IMR-90 (cell line): ENCODE data around the gene RUNX2. TPM values are rescaled to one million over a fixed set of nuclear protein-coding genes. Genes with fewer than 3 reads are reported as not detected.

Experiments
- ATAC-seq: fragments of 200-7000 bp; cut with Tn5 transposase; 2 replicates; pipeline ENCODE4 v1.9.1; 2020; ENCODE audit warnings: low read depth, mild to moderate bottlenecking, moderate library complexity
- BruUV-seq: library from RNA; stranded (reverse); fragments of 400-500 nt; replicated peaks from 2 replicates; lab custom pipeline; 2021; lab: Mats Ljungman, UMichigan
- CTCF ChIA-PET: fragments of 300-600 bp; formaldehyde crosslinking; extraction: SDS; loops from one replicate; lab custom pipeline; 2021; ENCODE audit warnings: antibody characterized with exemption; lab: Yijun Ruan, JAX
- POLR2A ChIA-PET: fragments of 300-600 bp; sonication (Branson Sonifier 250); formaldehyde crosslinking; loops from one replicate; lab custom pipeline; 2022; ENCODE audit warnings: antibody characterized with exemption; ENCODE audit not compliant: unreplicated experiment; lab: Charles Lee
- DNase-seq: peaks from one replicate; pipeline ENCODE4 v3.0.0; 2013
- H2AFZ ChIP-seq: replicated peaks from 2 replicates; pipeline ENCODE3; 2013; ENCODE audit warnings: low read length, mild to moderate bottlenecking; ENCODE audit not compliant: poor library complexity
- H2AK5ac ChIP-seq: 2 replicates; pipeline ENCODE4 v1.6.1; 2013; ENCODE audit warnings: low read depth, low read length, inconsistent platforms
- H2AK9ac ChIP-seq: replicated peaks from 2 replicates; pipeline ENCODE3; 2013; ENCODE audit warnings: mild to moderate bottlenecking, low read depth, low read length, moderate library complexity; ENCODE audit not compliant: poor library complexity
- H2BK120ac ChIP-seq: 2 replicates; pipeline ENCODE4 v1.6.1; 2013; ENCODE audit warnings: low read depth, low read length, inconsistent platforms
- H2BK15ac ChIP-seq: 3 replicates; pipeline ENCODE4 v1.6.1; 2013; ENCODE audit warnings: low read depth, low read length, inconsistent platforms
- H2BK20ac ChIP-seq: 2 replicates; pipeline ENCODE4 v1.6.1; 2013; ENCODE audit warnings: low read depth, mild to moderate bottlenecking, inconsistent platforms, low read length, moderate library complexity
- H2BK5ac ChIP-seq: 2 replicates; pipeline ENCODE4 v1.6.1; 2013; ENCODE audit warnings: mild to moderate bottlenecking, low read depth, low read length, inconsistent platforms; ENCODE audit not compliant: poor library complexity, severe bottlenecking
- H3K14ac ChIP-seq: replicated peaks from 2 replicates; pipeline ENCODE4 v1.6.1; 2013; ENCODE audit warnings: low read depth, low read length, inconsistent platforms
- H3K18ac ChIP-seq: 2 replicates; pipeline ENCODE4 v1.6.1; 2013; ENCODE audit warnings: low read depth, low read length, control low read depth
- H3K23ac ChIP-seq: 2 replicates; pipeline ENCODE4 v1.6.1; 2013; ENCODE audit warnings: low read depth, low read length, inconsistent platforms
- H3K27ac ChIP-seq: 2 replicates; pipeline ENCODE4 v1.5.1; 2013; ENCODE audit warnings: mild to moderate bottlenecking, control low read depth, low read length; ENCODE audit not compliant: insufficient read depth
- H3K27me3 ChIP-seq: 2 replicates; pipeline ENCODE4 v1.6.1; 2013; ENCODE audit warnings: low read length; ENCODE audit not compliant: control insufficient read depth, insufficient read depth
- H3K36me3 ChIP-seq: 2 replicates; pipeline ENCODE4 v1.6.1; 2013; ENCODE audit warnings: low read length, mixed read lengths; ENCODE audit not compliant: control insufficient read depth, insufficient read depth
- H3K4ac ChIP-seq: 2 replicates; pipeline ENCODE4 v1.6.1; 2013; ENCODE audit warnings: low read depth, low read length, inconsistent platforms
- H3K4me1 ChIP-seq: 2 replicates; pipeline ENCODE4 v1.6.1; 2013; ENCODE audit warnings: low read length, mixed read lengths; ENCODE audit not compliant: control insufficient read depth, insufficient read depth
- H3K4me2 ChIP-seq: 2 replicates; pipeline ENCODE4 v1.6.1; 2013; ENCODE audit warnings: low read depth, mild to moderate bottlenecking, control low read depth, low read length, moderate library complexity
- H3K4me3 ChIP-seq: 2 replicates; pipeline ENCODE4 v1.5.1; 2013; ENCODE audit warnings: low read depth, mild to moderate bottlenecking, control low read depth, low read length, moderate library complexity; ENCODE audit not compliant: insufficient read depth
- H3K56ac ChIP-seq: 2 replicates; pipeline ENCODE4 v1.6.1; 2013; ENCODE audit warnings: low read length, inconsistent platforms; ENCODE audit not compliant: insufficient read depth; ENCODE audit errors: extremely low read depth
- H3K79me1 ChIP-seq, 2 experiments: 2 replicates each; pipeline ENCODE4 v1.6.1; 2013; ENCODE audit warnings: low read length in 2 of 2, inconsistent platforms in 1 of 2, low read depth in 1 of 2
- H3K9ac ChIP-seq: 2 replicates; pipeline ENCODE4 v1.6.1; 2013; ENCODE audit warnings: low read depth, low read length, control low read depth
- H3K9me1 ChIP-seq: 2 replicates; pipeline ENCODE4 v1.6.1; 2013; ENCODE audit warnings: low read length, inconsistent platforms; ENCODE audit not compliant: insufficient read depth
- H3K9me3 ChIP-seq: 2 replicates; pipeline ENCODE4 v1.6.1; 2013; ENCODE audit warnings: low read length; ENCODE audit not compliant: control insufficient read depth, insufficient read depth
- H4K20me1 ChIP-seq: 2 replicates; pipeline ENCODE4 v1.6.1; 2013; ENCODE audit warnings: low read length, inconsistent platforms; ENCODE audit not compliant: insufficient read depth
- H4K5ac ChIP-seq: 2 replicates; pipeline ENCODE4 v1.6.1; 2013; ENCODE audit warnings: mild to moderate bottlenecking, low read depth, low read length, control low read depth
- H4K8ac ChIP-seq, 2 experiments: 2 replicates each; pipeline ENCODE4 v1.6.1; 2013; ENCODE audit warnings: low read depth in 2 of 2, low read length in 2 of 2, control low read depth in 1 of 2, inconsistent platforms in 1 of 2
- H4K91ac ChIP-seq: 2 replicates; pipeline ENCODE4 v1.6.1; 2013; ENCODE audit warnings: low read depth, low read length, inconsistent platforms; ENCODE audit not compliant: insufficient read depth
- CHD1 ChIP-seq: IDR thresholded peaks from 2 replicates; pipeline ENCODE4 v1.6.1; 2012; ENCODE audit warnings: low read depth, low read length, improper control_type of control experiment
- USF2 ChIP-seq: fragments of 150-350 bp; IDR thresholded peaks from 2 replicates; pipeline ENCODE4 v1.6.1; 2017; ENCODE audit warnings: mild to moderate bottlenecking, antibody characterized with exemption, low read length, low read depth
- WGBS, 2 experiments: methylation state at CpG; one replicate each; pipeline versions ENCODE4 v1.1.5 to v1.1.7; 2013; ENCODE audit warnings: missing lambda C conversion rate in 2 of 2; ENCODE audit not compliant: insufficient read length in 1 of 2; ENCODE audit errors: extremely low coverage in 2 of 2; 5-methylcytosine and 5-hydroxymethylcytosine counted together
- dilution Hi-C: fragments of 300-500 bp; cut with HindIII; formaldehyde crosslinking; loops from one replicate; pipeline ENCODE4 v1.14.3; 2018; ENCODE audit warnings: low sequenced_read_pairs; ENCODE audit not compliant: unreplicated experiment
- in situ Hi-C: fragments of 300-500 bp; cut with MboI; formaldehyde crosslinking; loops from 3 replicates; pipeline ENCODE4 v1.14.3; 2019; ENCODE audit warnings: low sequenced_read_pairs, inconsistent platforms, mixed read lengths
- intact Hi-C: fragments of 100-400 bp; cut with micrococcal nuclease; formaldehyde crosslinking; loops from 2 replicates; pipeline ENCODE4 v1.10.0; 2022
- polyA plus RNA-seq, 3 experiments: library from polyadenylated mRNA; depleted of rRNA; stranded (reverse); fragments of >200 nt; gene quantifications; 2 replicates each; pipeline ENCODE4 v1.2.3, GENCODE V29; 2012; ENCODE audit warnings: low replicate concordance in 1 of 3
- total RNA-seq: library from RNA; depleted of rRNA; stranded (reverse); fragments of >200 nt; gene quantifications from 2 replicates; pipeline ENCODE4 v1.2.3, GENCODE V29; 2012

RUNX2 gene
- total and polyA plus RNA-seq, 2 of the 4 experiments (the other 2 are of a cell fraction): 2.3 to 4.7 TPM

GRCh38 chr6:45569210-45569945 lies 241.2 kb downstream of the RUNX2 start:
- no peak for ATAC-seq
- no peak overlapping the region for H3K4me3 ChIP-seq
- H3K79me1 ChIP-seq: no peaks in the 10 kb centered on the region
- H4K91ac ChIP-seq: no peak overlapping the region
- H3K4me2 ChIP-seq: no peak overlapping the region
- TF ChIP-seq USF2 (no peak), CHD1 (no peak)
- H3K27me3 ChIP-seq: no peaks in the 10 kb centered on the region
- H4K8ac ChIP-seq: no peak overlapping the region
- ChIA-PET CTCF (no interaction called here), POLR2A (no interaction called here)
- H3K27ac ChIP-seq: no peak overlapping the region
- H3K9me1 ChIP-seq: peaks cover 5% of the 10 kb centered on the region
- H2AFZ ChIP-seq: peak overlapping the region; percentile 5
- no peak overlapping the region for H3K23ac ChIP-seq
- dilution Hi-C loops (no loop called here), in situ Hi-C loops (no loop called here), intact Hi-C loops (no loop called here)
- no peaks in the 10 kb centered on the region for H4K20me1 ChIP-seq
- H3K14ac ChIP-seq: 0 out of 2 replicates have a peak overlapping the region, but pooled peaks have one; percentile 9
- H2AK9ac ChIP-seq: no peak overlapping the region
- no peak overlapping the region for H2AK5ac ChIP-seq
- no peak overlapping the region for H3K9ac ChIP-seq
- no peak overlapping the region for H3K18ac ChIP-seq
- H2BK20ac ChIP-seq: no peak overlapping the region
- DNase-seq: no peak
- no TSS peak for BruUV-seq
- H3K36me3 ChIP-seq: no peaks in the 10 kb centered on the region
- WGBS, 2 experiments: no CpG with 5 or more reads among the region's 6 CpGs
- H2BK120ac ChIP-seq: no peak overlapping the region
- H4K5ac ChIP-seq: no peak overlapping the region
- H3K56ac ChIP-seq: no peak overlapping the region
- 0 out of 2 replicates have a peak overlapping the region, but pooled peaks have one; percentile 11 for H3K4ac ChIP-seq
- H2BK15ac ChIP-seq: no peak overlapping the region
- H2BK5ac ChIP-seq: no peak overlapping the region
- H3K4me1 ChIP-seq: no peaks in the 10 kb centered on the region
- no peaks in the 10 kb centered on the region for H3K9me3 ChIP-seq
